Stimulated activated naive B cell treated with anti-CD40 and anti-IgM and Interleukin-4, amounts not matched to agents 10 μg/mL and 1 μg/mL and 100 μg/mL, for 72 hours (primary cell): Measurements from ENCODE around the gene MAPK9.
"Not testable (repeated sequence)": the region's sequence is repeated elsewhere in the genome, so short reads cannot be mapped to it uniquely, and the experiment has no call there.

Experiments
- ATAC-seq, 2 donors: fragments of 150-1000 bp; cut with Tn5 transposase; replicated peaks; 2 replicates each; pipeline ENCODE4 v1.10.0; 2021; ENCODE audit warnings: moderate library complexity in 1 of 2
- DNase-seq: peaks from one replicate; pipeline ENCODE4 v3.0.0; 2021
- H3K27ac Mint-ChIP-seq: one replicate; pipeline ENCODE4 v1.8.0; 2022; ENCODE audit warnings: mild to moderate bottlenecking, mixed read lengths
- H3K27me3 Mint-ChIP-seq, 2 donors: one replicate each; pipeline ENCODE4 v1.8.0; 2022; ENCODE audit warnings: mixed read lengths in 2 of 2
- H3K36me3 Mint-ChIP-seq, 2 donors: one replicate each; pipeline ENCODE4 v1.8.0; 2022; ENCODE audit warnings: mixed read lengths in 2 of 2, mild to moderate bottlenecking in 1 of 2
- H3K4me1 Mint-ChIP-seq, 2 donors: one replicate each; pipeline ENCODE4 v1.8.0; 2022; ENCODE audit warnings: mixed read lengths in 2 of 2, mild to moderate bottlenecking in 1 of 2
- H3K4me3 Mint-ChIP-seq, 2 donors: one replicate each; pipeline ENCODE4 v1.8.0; 2022; ENCODE audit warnings: mild to moderate bottlenecking in 2 of 2, mixed read lengths in 2 of 2, moderate library complexity in 1 of 2
- H3K9me3 Mint-ChIP-seq, 2 donors: one replicate each; pipeline ENCODE4 v1.8.0; 2022; ENCODE audit warnings: mixed read lengths in 2 of 2, mild to moderate bottlenecking in 1 of 2

MAPK9 gene

DNA sequence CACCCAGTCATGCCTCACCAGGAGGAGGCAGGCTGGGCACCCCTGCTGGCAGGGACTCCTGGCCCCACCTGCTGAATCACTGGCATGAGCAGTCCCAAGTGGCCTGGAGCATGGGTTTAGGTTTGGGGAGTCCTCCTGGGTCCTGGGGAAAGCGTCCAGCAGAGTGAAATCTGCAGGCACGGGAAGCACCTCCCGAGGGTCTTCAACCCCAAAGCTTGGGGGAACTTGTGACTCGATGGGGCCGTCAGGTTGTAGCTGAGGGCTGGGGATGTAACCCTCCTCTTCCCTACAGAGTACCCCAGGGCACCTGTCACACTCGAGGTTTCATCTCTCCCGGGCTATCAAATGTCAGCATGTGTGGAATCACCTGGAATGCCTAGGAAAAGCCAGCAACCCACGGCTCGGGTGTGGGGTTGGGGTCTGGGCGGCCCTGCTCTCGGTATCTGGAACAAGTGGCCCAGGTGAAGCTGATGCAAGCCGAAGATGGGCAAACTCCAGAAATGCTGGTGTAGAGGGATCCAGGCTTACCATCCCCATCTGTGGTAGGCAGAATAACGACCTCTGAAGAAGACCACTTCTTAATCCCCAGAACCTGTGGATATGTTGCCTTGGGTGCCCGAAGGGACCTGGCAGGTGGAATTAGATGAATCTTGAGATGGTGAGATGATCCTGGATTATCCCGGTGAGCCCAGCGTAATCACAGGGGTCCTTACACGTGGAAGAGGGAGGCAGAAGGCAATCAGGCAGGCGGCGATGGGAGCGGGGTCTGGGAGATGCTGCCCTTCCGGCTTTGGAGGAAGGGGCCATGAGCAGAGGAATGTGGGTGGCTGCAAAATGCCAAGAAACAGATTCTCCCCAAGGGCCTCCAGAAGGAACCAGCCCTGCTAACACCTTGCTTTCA lies 76.8 kb downstream of the MAPK9 start:
- H3K4me3 Mint-ChIP-seq = no peak overlapping the region
- ATAC-seq = no peak
- peaks cover 0 to 6% of the 10 kb centered on the region in 2 donors for H3K36me3 Mint-ChIP-seq
- peaks cover 16 to 23% of the 10 kb centered on the region in 2 donors for H3K9me3 Mint-ChIP-seq
- no peak for DNase-seq
- H3K4me1 Mint-ChIP-seq = no peaks in the 10 kb centered on the region
- peaks cover 24 to 31% of the 10 kb centered on the region in 2 donors for H3K27me3 Mint-ChIP-seq
- no peak overlapping the region for H3K27ac Mint-ChIP-seq

DNA sequence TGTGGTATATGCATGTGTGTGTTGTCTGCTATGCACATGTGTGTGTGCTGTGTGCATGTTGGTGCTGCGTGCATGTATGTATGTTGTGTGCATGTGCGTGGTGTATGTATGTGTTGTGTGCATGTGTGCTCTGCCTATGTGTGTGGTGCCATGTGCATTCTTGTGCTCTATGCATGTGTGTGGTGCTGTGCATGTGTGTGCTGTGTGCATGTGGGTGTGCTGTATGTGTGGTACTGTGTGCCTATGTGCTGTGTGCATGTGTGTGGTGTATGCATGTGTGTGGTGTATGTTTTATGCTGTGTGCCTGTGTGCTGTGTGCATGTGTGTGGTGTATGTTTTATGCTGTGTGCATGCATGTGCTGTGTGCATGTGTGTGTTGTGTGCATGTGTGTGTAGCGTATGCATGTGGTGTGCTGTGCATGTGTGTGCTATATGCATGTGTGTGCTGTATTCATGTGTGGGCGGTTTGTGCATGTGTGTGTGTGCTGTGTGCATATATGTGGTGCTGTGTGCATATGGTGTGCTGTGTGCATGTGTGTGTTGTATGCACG lies 78.2 kb downstream of the MAPK9 start:
- H3K36me3 Mint-ChIP-seq = peaks cover 0 to 1% of the 10 kb centered on the region in 2 donors
- ATAC-seq = no peak
- peaks cover 9 to 12% of the 10 kb centered on the region in 2 donors for H3K9me3 Mint-ChIP-seq
- peaks cover 0 to 4% of the 10 kb centered on the region in 2 donors for H3K4me1 Mint-ChIP-seq
- no peak for DNase-seq
- no peak overlapping the region for H3K4me3 Mint-ChIP-seq
- no peak overlapping the region for H3K27ac Mint-ChIP-seq
- peaks cover 31 to 39% of the 10 kb centered on the region in 2 donors for H3K27me3 Mint-ChIP-seq

DNA sequence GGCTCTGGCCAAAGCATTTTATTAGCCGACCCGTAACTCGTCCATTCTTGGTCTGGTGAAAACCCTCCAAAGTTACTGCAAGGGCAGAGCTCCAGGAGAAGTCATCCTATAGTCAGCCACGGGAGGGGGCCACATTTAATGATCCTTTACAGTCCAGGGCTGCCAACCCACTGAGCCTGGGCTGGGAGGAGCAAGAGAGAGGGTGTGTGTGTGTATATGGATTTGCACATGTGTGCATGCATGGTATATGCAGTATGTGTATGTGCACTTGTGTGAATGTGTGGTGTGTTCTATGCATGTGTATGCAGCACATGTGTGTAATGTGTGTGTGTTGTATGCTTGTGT lies 78.7 kb downstream of the MAPK9 start:
- DNase-seq (no peak), ATAC-seq (no peak)
- Mint-ChIP-seq H3K4me3 (no peak overlapping the region), H3K27me3 (peaks cover 35 to 44% of the 10 kb centered on the region in 2 donors), H3K4me1 (peaks cover 3 to 9% of the 10 kb centered on the region in 2 donors), H3K9me3 (peaks cover 5 to 12% of the 10 kb centered on the region in 2 donors), H3K36me3 (peaks cover 0 to 1% of the 10 kb centered on the region in 2 donors), H3K27ac (no peak overlapping the region)

DNA sequence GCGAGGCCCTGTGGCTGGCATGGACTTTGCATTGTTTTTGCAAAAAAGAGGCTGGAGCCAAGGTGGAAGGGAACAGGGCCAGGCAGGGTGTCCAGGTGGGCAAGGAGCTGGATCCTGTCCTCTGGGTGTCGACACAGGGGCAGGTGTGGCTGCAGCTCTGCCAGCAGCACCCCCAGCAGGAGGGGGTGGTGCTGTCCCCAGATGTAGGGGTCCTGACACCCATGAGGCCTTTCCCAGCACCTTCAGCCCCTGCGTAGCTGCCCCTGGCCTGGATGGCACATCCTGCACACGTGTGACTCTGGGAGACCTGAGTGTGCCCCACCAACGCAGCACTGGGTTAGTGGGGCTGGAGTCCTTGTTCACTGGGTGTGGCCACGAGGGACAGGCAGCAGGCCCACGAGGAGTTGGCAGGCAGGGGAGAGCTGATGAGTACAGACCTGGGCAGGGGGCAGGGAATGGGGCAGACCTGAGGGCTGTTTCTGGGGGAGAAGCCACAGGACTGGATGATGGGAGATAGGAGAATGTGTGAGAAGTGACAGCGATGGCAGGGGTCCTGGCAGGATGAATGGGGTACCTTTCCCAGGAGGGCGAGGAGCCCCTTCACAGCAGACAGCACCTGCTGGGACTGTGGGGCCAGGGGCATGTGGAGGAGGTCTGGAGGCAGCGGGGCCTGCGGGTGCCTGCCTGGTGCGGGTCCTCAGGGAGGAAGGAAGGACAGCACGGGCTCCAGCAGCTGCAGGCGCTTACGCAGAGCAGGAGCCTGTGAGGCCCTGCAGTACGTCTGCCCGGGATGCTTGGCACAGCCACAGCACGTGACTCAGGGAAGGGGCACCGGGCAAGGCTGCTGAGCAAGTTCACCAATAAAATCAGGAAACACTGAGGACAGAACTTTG lies 79.3 kb downstream of the MAPK9 start:
- no peak for DNase-seq
- Mint-ChIP-seq H3K9me3 (peaks cover 5 to 12% of the 10 kb centered on the region in 2 donors), H3K27me3 (peaks cover 41 to 50% of the 10 kb centered on the region in 2 donors), H3K27ac (no peak overlapping the region), H3K36me3 (peaks cover 0 to 1% of the 10 kb centered on the region in 2 donors), H3K4me1 (peaks cover 8 to 15% of the 10 kb centered on the region in 2 donors), H3K4me3 (no peak overlapping the region)
- no peak for ATAC-seq

DNA sequence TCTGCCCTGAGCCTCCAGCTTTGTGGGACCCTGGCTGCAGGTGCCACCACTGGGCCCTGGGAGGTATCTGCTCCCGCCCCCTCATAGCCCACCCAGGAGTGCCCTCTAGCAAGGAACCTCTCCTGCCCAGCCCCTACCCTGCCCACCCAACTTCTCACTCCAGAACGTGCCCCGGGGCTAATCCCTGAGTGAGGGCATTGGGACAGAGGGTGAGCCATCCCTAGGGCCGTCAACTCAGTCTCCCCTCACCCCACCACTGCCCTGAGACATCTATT lies 80.2 kb downstream of the MAPK9 start:
- no peak for ATAC-seq
- H3K27me3 Mint-ChIP-seq = peaks cover 46 to 59% of the 10 kb centered on the region in 2 donors

DNA sequence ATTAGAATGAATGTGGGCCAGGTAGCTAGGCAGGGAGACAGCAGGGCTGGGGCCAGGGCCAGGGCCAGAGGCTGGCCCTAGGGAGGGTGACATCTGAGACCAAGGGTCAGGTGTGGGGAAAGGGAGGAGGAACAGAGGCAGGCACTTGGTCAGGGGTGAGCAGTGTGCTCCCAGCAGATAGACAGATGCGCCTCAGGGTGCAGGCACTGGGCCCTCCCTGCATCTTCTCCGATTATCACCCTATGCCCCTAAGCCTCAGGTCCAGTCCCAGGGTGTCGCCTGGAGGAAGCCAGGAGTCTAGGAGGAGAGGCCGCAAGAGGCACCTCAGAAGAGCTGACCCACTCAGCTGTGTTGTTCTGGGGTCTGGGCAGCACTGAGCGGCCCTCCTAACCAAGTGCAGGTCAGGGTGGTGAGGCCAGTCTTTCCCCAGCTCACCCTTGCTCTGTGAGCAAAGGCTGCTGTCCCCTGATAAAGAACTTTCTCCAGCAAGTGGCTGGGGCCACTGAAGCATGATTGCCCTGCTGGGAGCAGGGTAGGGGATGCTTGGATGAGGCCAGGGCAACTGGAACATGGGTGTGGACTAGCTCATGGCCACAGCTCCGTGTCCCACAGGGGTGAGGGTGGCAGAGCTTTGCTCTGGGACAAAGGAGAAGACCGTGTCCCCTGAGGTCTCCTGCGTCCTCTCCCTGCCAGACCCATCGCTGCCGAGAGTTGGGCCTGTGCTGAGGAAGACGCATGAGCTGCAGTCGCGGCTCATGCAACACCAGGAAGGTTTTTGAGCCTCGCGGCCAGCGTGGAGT lies 80.7 kb downstream of the MAPK9 start:
- Mint-ChIP-seq H3K4me1 (peaks cover 8 to 15% of the 10 kb centered on the region in 2 donors), H3K27me3 (peaks cover 49 to 62% of the 10 kb centered on the region in 2 donors), H3K36me3 (peaks cover 0 to 1% of the 10 kb centered on the region in 2 donors), H3K4me3 (no peak overlapping the region), H3K9me3 (peaks cover 5 to 12% of the 10 kb centered on the region in 2 donors), H3K27ac (no peak overlapping the region)
- ATAC-seq (no peak), DNase-seq (no peak)

More for the DNA sequence above, 80.2 kb downstream of the MAPK9 start:
- Mint-ChIP-seq H3K9me3 (peaks cover 5 to 12% of the 10 kb centered on the region in 2 donors), H3K36me3 (peaks cover 0 to 1% of the 10 kb centered on the region in 2 donors), H3K4me1 (peaks cover 8 to 15% of the 10 kb centered on the region in 2 donors), H3K4me3 (no peak overlapping the region), H3K27ac (no peak overlapping the region)
- no peak for DNase-seq

DNA sequence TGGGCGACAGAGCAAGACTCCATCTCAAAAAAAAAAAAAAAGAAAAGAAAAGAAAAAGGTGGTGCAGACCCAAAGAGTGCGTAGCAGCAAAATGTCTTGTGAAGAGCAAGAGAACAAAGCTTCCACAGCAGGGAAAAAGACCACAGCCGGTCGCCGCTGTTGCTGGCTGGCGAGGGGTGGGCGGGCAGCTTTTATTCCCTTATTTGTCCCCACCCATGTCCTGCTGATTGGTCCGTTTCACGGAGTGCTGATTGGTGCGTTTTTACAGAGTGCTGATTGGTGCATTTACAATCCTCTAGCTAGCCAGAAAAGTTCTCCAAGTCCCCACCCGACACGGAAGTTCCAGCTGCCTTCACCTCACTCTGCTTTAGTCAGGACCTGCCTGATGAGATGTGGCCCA lies 81.8 kb downstream of the MAPK9 start:
- DNase-seq, H3K36me3 Mint-ChIP-seq, ATAC-seq, H3K9me3 Mint-ChIP-seq, H3K4me3 Mint-ChIP-seq, H3K27ac Mint-ChIP-seq: not testable (repeated sequence)
- peaks cover 49 to 62% of the 10 kb centered on the region in 2 donors for H3K27me3 Mint-ChIP-seq
- H3K4me1 Mint-ChIP-seq = peaks cover 8 to 15% of the 10 kb centered on the region in 2 donors

DNA sequence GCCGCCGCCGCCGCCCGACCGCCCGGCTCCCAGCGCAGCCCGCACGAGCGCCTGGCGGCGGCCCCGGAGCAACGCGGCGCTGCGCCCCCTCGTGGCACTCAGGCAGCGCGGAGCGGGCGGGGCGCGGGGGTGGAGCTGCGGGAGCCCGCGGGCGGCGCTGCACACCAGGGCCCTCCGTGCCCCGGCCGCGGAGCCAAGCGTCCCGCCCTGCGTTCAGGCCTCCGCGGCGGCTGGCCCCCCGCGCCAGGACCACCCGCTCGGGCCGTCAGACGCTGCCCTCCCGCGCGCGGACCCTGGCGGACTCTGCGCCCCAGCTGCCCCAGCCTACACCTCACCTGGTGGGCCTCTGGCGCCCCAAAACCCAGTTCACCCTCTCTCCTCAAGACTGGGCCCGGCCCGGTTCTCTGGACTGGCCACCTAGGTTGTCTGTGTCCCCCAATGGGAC lies 82.7 kb downstream of the MAPK9 start, which contains the start of gene RASGEF1C:
TSS of gene RASGEF1C (minus strand) at position 75 of the 445 bp plus-strand sequence. CDS start 71,159 bp downstream, outside the sequence.
- H3K27ac Mint-ChIP-seq = peak within 1 kb of the TSS; percentile 84

DNA sequence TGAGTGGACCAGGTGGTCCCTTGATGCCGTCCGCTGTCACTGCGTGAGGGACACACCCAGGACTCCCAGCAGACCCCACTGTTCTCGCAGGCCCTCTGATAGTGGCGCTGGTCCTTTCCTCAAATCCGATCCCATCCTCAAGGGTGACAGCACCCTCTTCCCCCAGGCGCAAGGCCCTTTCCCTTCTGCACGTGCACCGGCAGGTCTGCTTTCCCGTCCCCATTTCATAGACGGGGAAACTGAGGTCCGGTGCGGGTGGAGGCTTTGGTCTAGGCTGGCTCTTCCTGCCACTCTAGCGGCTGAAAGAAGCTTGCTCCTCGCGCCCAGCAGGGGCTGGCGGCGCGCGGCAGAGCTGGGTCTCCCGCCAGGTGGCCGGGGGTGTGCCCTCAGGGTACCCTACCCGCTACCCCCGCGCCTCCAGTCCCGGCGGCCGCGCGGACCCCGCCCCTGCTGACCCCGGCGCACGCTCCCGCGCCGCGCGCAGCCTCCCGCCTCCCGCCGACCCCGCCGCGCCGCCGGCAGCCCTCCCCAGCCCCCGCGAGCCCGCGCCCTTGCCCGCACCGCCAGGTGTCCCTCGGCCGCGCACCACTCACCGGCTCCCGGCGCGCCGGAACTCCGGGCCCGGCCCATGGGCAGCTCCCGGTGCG lies 83.3 kb downstream of the MAPK9 start:
- Mint-ChIP-seq H3K36me3 (peaks cover 0 to 1% of the 10 kb centered on the region in 2 donors), H3K27me3 (peaks cover 45 to 75% of the 10 kb centered on the region in 2 donors), H3K9me3 (no peaks in the 10 kb centered on the region), H3K27ac (peak overlapping the region; percentile 42), H3K4me1 (peaks cover 8 to 15% of the 10 kb centered on the region in 2 donors), H3K4me3 (peak overlapping the region; percentile 30 to 70)
- ATAC-seq (peak; percentile 41 to 46), DNase-seq (no peak)

More for the DNA sequence above, 82.7 kb downstream of the MAPK9 start, which contains the start of gene RASGEF1C:
- H3K4me3 Mint-ChIP-seq = peak within 1 kb of the TSS; percentile 70 to 75
- H3K4me1 Mint-ChIP-seq = peaks cover 8 to 15% of the 10 kb centered on the region in 2 donors
- DNase-seq = peak; percentile 45
- H3K27me3 Mint-ChIP-seq = peaks cover 49 to 69% of the 10 kb centered on the region in 2 donors
- peaks cover 0 to 1% of the 10 kb centered on the region in 2 donors for H3K36me3 Mint-ChIP-seq
- ATAC-seq = peak; percentile 96
- peaks cover 4% of the 10 kb centered on the region in 2 donors for H3K9me3 Mint-ChIP-seq

DNA sequence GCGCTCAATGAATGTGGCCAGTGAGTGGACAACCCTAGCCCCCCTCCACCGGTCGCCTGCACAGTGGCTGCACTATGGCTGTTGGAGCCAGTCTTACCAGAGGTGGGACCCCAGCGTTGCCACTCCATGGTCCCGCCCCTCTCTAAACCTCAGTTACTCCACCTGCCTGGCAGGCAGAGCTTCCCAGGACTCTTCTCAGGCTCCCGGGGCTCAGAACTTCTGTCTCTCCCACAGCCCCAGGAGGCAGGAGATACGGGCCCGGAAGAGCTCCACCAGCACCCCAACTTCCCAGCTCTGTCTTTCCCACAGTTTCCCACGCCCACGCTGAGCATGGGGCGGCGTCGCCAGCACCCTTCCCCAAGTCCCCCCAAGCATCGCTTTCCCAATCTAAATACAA lies 83.8 kb downstream of the MAPK9 start:
- H3K27ac Mint-ChIP-seq = no peak overlapping the region
- H3K4me3 Mint-ChIP-seq = peak overlapping the region; percentile 30 to 70
- peaks cover 8 to 15% of the 10 kb centered on the region in 2 donors for H3K4me1 Mint-ChIP-seq
- peaks cover 0 to 1% of the 10 kb centered on the region in 2 donors for H3K36me3 Mint-ChIP-seq
- no peak for DNase-seq
- no peaks in the 10 kb centered on the region for H3K9me3 Mint-ChIP-seq
- H3K27me3 Mint-ChIP-seq = peaks cover 45 to 75% of the 10 kb centered on the region in 2 donors
- no peak for ATAC-seq

DNA sequence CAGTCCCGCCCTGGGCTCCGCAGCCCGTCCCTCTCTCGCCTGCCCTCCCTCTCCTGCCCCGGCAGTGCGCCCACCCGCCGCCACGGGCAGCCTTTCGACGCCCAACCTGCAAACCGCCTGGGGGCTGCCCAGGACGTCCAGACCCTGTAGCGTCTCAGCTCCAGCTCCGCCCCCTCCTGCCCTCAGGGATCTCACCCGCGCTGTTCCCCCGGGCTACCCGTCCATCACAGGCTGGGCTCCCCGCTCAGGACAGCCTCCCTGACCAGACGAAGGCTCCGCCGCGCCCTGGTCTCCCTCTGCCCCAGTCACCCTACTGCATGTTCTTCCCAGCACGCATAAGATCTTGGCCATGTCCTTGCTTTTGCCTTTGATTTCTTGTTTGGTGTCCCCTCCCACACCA lies 84.3 kb downstream of the MAPK9 start:
- ATAC-seq = no peak
- Mint-ChIP-seq H3K9me3 (no peaks in the 10 kb centered on the region), H3K27me3 (peaks cover 42 to 73% of the 10 kb centered on the region in 2 donors), H3K27ac (no peak overlapping the region), H3K4me1 (peaks cover 8 to 15% of the 10 kb centered on the region in 2 donors), H3K4me3 (no peak overlapping the region), H3K36me3 (peaks cover 0 to 1% of the 10 kb centered on the region in 2 donors)
- no peak for DNase-seq

DNA sequence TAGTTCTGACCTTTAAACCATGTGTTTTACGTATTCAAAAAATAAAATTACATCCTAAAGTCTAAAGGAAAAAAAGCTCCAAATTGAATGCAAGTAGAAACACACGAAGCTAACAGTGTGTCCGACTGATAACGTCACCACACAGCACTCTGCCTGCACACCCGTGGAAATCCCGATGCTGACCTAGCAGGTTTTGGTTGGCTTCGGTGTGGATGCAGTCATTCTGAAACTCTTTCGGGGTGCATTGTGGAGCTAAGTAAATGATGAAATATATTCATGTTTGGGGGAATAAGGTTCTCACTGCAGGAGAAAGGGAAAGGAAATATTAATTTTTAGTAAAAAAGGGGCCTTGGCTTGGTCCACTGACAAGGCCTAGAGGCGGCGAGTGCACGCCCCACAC lies 84.9 kb downstream of the MAPK9 start:
- Mint-ChIP-seq H3K4me3 (no peak overlapping the region), H3K36me3 (peaks cover 0 to 1% of the 10 kb centered on the region in 2 donors), H3K4me1 (peaks cover 8 to 15% of the 10 kb centered on the region in 2 donors), H3K27ac (no peak overlapping the region), H3K27me3 (peaks cover 37 to 67% of the 10 kb centered on the region in 2 donors), H3K9me3 (no peaks in the 10 kb centered on the region)
- no peak for ATAC-seq
- no peak for DNase-seq

DNA sequence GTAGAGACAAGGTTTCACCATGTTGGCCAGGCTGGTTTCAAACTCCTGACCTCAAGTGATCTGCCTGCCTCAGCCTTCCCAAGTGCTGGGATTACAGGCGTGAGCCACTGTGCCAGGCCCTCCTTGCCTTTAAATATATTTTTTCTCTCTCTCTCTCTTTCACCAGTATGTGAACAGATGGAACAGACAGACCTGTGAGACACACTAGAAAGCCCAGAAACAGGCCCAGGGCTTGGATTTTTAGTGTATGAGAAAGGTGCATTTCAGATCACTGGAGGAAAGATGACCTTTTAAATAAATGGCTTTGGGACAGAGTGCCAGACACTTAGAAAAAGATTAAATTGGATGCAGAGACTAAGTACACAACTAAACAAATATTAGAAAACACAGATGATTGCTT lies 86.0 kb downstream of the MAPK9 start:
- peaks cover 39 to 68% of the 10 kb centered on the region in 2 donors for H3K27me3 Mint-ChIP-seq

More for the DNA sequence above, 86.0 kb downstream of the MAPK9 start:
- ATAC-seq = no peak
- H3K36me3 Mint-ChIP-seq = peaks cover 0 to 1% of the 10 kb centered on the region in 2 donors
- H3K4me1 Mint-ChIP-seq = peaks cover 8 to 15% of the 10 kb centered on the region in 2 donors
- no peak overlapping the region for H3K27ac Mint-ChIP-seq
- H3K9me3 Mint-ChIP-seq = no peaks in the 10 kb centered on the region
- no peak overlapping the region for H3K4me3 Mint-ChIP-seq
- no peak for DNase-seq
